Panc1 (cell line): ENCODE data around the gene ZC3H13.

Source experiments
- CTCF ChIP-seq: fragments of 450-650 bp; IDR thresholded peaks from 2 replicates; pipeline ENCODE4 v1.5.1; 2017; ENCODE audit warnings: mild to moderate bottlenecking
- POLR2AphosphoS5 ChIP-seq: IDR thresholded peaks from 2 replicates; pipeline ENCODE4 v1.6.1; 2012; ENCODE audit warnings: mild to moderate bottlenecking, low read depth, low read length, moderate library complexity
- REST ChIP-seq, 2 experiments: IDR thresholded peaks; 2 replicates each; pipeline ENCODE4 v1.6.1; 2011 to 2012; ENCODE audit warnings: low read depth in 2 of 2, control low read depth in 1 of 2, low read length in 1 of 2, mild to moderate bottlenecking in 1 of 2, moderate library complexity in 1 of 2; ENCODE audit not compliant: insufficient read depth in 1 of 2

GRCh38 chr13:46097663-46098062, 45.1 kb upstream of the ZC3H13 start:
- TF ChIP-seq CTCF = no peak
- no peak for TF ChIP-seq REST (IDR thresholded peaks at IDR 0.05; ENCODE audit: insufficient read depth in 1 of 2, low read depth in 2 of 2, low read length in 1 of 2)
- no peak for TF ChIP-seq POLR2AphosphoS5
